PC-9 (cell line): Measurements from ENCODE around the gene USP9Y. TPM values are rescaled to one million over a fixed set of nuclear protein-coding genes. Genes with fewer than 3 reads are reported as not detected.
A peak's percentile ranks its signal among the peaks of the same experiment; 100 is the strongest.

Source experiments
- Bru-seq: library from RNA; stranded (reverse); fragments of 400-500 nt; gene quantifications from one replicate; lab custom pipeline; 2021; lab: Mats Ljungman, UMichigan
- BruChase-seq, 2 experiments: library from RNA; stranded (reverse); fragments of 400-500 nt; gene quantifications; one replicate each; lab custom pipeline; 2021; lab: Mats Ljungman, UMichigan
- BruUV-seq: library from RNA; stranded (reverse); fragments of 400-500 nt; replicated peaks from 2 replicates; lab custom pipeline; 2021; lab: Mats Ljungman, UMichigan
- CTCF ChIA-PET: fragments of 300-600 bp; sonication (Branson Sonifier 250); formaldehyde crosslinking; loops from one replicate; lab custom pipeline; 2022; ENCODE audit warnings: antibody characterized with exemption; lab: Charles Lee
- POLR2A ChIA-PET: fragments of 300-600 bp; sonication (Branson Sonifier 250); formaldehyde crosslinking; loops from one replicate; lab custom pipeline; 2022; ENCODE audit warnings: antibody characterized with exemption; ENCODE audit not compliant: unreplicated experiment; lab: Charles Lee
- DNase-seq, 2 experiments: peaks; one replicate each; pipeline versions ENCODE4 v3.0.0 to v3.0.0-alpha.2; 2015 to 2022; ENCODE audit warnings: mixed read lengths in 1 of 2
- H2AFZ ChIP-seq: fragments of 200-600 bp; sonication (generic); 2 replicates; pipeline ENCODE4 v1.8.1; 2017; ENCODE audit warnings: antibody characterized with exemption
- H3F3A ChIP-seq: fragments of 200-600 bp; sonication (generic); 2 replicates; pipeline ENCODE4 v1.8.1; 2017; ENCODE audit warnings: antibody characterized with exemption, mild to moderate bottlenecking, low read depth; ENCODE audit not compliant: insufficient read depth
- H3K27ac ChIP-seq: fragments of 200-600 bp; sonication (generic); 2 replicates; pipeline ENCODE4 v1.6.1; 2016; ENCODE audit warnings: mixed run types
- H3K27me3 ChIP-seq: fragments of 200-600 bp; sonication (generic); 2 replicates; pipeline ENCODE4 v1.6.1; 2016; ENCODE audit warnings: low read depth, mixed run types; ENCODE audit not compliant: insufficient read depth
- H3K36me3 ChIP-seq: fragments of 200-600 bp; sonication (generic); 2 replicates; pipeline ENCODE4 v1.6.1; 2016; ENCODE audit warnings: low read depth, mixed run types
- H3K4me1 ChIP-seq: fragments of 200-600 bp; sonication (generic); replicated peaks from 2 replicates; pipeline ENCODE4 v1.6.1; 2016; ENCODE audit warnings: mixed run types; ENCODE audit not compliant: insufficient read depth
- H3K4me2 ChIP-seq: fragments of 200-600 bp; sonication (generic); 2 replicates; pipeline ENCODE4 v1.6.1; 2017; ENCODE audit warnings: mixed run types
- H3K4me3 ChIP-seq: fragments of 200-600 bp; sonication (generic); 2 replicates; pipeline ENCODE4 v1.6.1; 2016; ENCODE audit warnings: mixed run types
- H3K79me2 ChIP-seq: fragments of 200-600 bp; sonication (generic); 2 replicates; pipeline ENCODE4 v1.6.1; 2017; ENCODE audit warnings: low read depth, mixed run types
- H3K9me2 ChIP-seq: fragments of 200-600 bp; sonication (generic); 2 replicates; pipeline ENCODE4 v1.8.1; 2017; ENCODE audit warnings: mild to moderate bottlenecking; ENCODE audit not compliant: insufficient read depth
- H3K9me3 ChIP-seq: fragments of 200-600 bp; sonication (generic); 2 replicates; pipeline ENCODE4 v1.8.1; 2016; ENCODE audit warnings: low read depth; ENCODE audit not compliant: insufficient read depth
- H4K20me1 ChIP-seq: fragments of 200-600 bp; sonication (generic); 2 replicates; pipeline ENCODE4 v1.8.1; 2017; ENCODE audit not compliant: insufficient read depth
- EZH2 ChIP-seq: fragments of 200-600 bp; sonication (generic); IDR thresholded peaks from 2 replicates; pipeline ENCODE4 v1.8.0; 2017; ENCODE audit warnings: antibody characterized with exemption, low read depth
- intact Hi-C: fragments of 100-400 bp; cut with micrococcal nuclease; formaldehyde crosslinking; loops from one replicate; pipeline ENCODE4 v1.10.0; 2022; ENCODE audit not compliant: unreplicated experiment
- long read RNA-seq: library from polyadenylated mRNA; stranded (forward); transcript quantifications from one replicate; pipeline ENCODE4 v2.0.0, GENCODE V29; 2022
- total RNA-seq: library from RNA; stranded (reverse); gene quantifications from 2 replicates; pipeline ENCODE4 v1.2.3, GENCODE V29; 2021
- TF ChIP-seq, protein P1 (sequence below): fragments of 200-600 bp; sonication (generic); conservative IDR thresholded peaks from 2 replicates; pipeline ENCODE4 v1.6.1; 2017; ENCODE audit warnings: mixed run types, antibody characterized with exemption, mild to moderate bottlenecking, moderate library complexity

Gene USP9Y, protein sequence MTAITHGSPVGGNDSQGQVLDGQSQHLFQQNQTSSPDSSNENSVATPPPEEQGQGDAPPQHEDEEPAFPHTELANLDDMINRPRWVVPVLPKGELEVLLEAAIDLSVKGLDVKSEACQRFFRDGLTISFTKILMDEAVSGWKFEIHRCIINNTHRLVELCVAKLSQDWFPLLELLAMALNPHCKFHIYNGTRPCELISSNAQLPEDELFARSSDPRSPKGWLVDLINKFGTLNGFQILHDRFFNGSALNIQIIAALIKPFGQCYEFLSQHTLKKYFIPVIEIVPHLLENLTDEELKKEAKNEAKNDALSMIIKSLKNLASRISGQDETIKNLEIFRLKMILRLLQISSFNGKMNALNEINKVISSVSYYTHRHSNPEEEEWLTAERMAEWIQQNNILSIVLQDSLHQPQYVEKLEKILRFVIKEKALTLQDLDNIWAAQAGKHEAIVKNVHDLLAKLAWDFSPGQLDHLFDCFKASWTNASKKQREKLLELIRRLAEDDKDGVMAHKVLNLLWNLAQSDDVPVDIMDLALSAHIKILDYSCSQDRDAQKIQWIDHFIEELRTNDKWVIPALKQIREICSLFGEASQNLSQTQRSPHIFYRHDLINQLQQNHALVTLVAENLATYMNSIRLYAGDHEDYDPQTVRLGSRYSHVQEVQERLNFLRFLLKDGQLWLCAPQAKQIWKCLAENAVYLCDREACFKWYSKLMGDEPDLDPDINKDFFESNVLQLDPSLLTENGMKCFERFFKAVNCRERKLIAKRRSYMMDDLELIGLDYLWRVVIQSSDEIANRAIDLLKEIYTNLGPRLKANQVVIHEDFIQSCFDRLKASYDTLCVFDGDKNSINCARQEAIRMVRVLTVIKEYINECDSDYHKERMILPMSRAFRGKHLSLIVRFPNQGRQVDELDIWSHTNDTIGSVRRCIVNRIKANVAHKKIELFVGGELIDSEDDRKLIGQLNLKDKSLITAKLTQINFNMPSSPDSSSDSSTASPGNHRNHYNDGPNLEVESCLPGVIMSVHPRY (N-terminal part only)
- not detected in 2 replicates for total RNA-seq
- Bru-seq, nascent RNA, result percentile 4 among the genes with signal in this experiment
- BruChase-seq, experiment 1, labeled RNA remaining after a 2-hour chase, result percentile 2 among the genes with signal in this experiment
- percentile 4 among the genes with signal in this experiment for BruChase-seq, experiment 2, labeled RNA remaining after a 6-hour chase
- long read RNA-seq, result 0 reads

DNA sequence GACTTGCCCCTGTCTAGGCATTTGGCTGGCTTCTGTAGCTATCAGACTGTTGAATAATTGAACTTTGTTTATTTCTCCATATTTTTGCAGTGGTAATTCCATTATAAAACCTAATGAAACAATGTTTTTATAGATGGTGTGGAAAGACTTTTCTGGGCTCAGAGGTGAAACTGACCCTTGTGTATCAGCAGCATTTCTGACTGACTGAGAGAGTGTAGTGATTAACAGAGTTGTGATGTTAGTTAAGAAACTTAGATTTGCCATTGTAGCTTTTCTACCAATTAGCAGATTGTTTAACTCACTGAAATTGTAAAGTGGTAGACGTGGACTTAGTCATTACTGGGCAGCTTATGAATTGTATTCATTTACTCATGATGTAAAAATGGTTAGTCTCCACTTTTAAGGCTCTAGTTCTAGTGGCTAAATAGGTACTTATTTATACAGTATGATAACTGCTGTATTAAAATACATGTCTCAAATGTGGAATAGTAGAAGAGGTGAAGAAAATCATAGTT, at the start of gene USP9Y:
TSS of gene USP9Y (plus strand) at position 51 of the 515 bp plus-strand sequence. CDS start 8,217 bp downstream, outside the sequence.
- Histone ChIP-seq H3K36me3 (no peaks in the 10 kb centered on the region), H3K4me1 (no peaks in the 10 kb centered on the region), H3K4me2 (no peak within 1 kb of the TSS), H3K9me3 (no peaks in the 10 kb centered on the region), H3K9me2 (no peaks in the 10 kb centered on the region), H3K79me2 (no peaks in the 10 kb centered on the region), H3F3A (no peaks in the 10 kb centered on the region), H4K20me1 (no peaks in the 10 kb centered on the region), H3K4me3 (no peak within 1 kb of the TSS), H3K27ac (no peak within 1 kb of the TSS), H3K27me3 (no peaks in the 10 kb centered on the region), H2AFZ (no peak within 1 kb of the TSS)
- intact Hi-C loops, result no loop called here
- no TSS peak for BruUV-seq
- CTCF ChIA-PET, result no interaction called here
- POLR2A ChIA-PET, result no interaction called here
- no peak for DNase-seq
- TF ChIP-seq, protein P1, sequence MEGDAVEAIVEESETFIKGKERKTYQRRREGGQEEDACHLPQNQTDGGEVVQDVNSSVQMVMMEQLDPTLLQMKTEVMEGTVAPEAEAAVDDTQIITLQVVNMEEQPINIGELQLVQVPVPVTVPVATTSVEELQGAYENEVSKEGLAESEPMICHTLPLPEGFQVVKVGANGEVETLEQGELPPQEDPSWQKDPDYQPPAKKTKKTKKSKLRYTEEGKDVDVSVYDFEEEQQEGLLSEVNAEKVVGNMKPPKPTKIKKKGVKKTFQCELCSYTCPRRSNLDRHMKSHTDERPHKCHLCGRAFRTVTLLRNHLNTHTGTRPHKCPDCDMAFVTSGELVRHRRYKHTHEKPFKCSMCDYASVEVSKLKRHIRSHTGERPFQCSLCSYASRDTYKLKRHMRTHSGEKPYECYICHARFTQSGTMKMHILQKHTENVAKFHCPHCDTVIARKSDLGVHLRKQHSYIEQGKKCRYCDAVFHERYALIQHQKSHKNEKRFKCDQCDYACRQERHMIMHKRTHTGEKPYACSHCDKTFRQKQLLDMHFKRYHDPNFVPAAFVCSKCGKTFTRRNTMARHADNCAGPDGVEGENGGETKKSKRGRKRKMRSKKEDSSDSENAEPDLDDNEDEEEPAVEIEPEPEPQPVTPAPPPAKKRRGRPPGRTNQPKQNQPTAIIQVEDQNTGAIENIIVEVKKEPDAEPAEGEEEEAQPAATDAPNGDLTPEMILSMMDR, result no peak
- TF ChIP-seq EZH2, result no peak

GRCh38 chrY:12651621-12652036, 49.4 kb upstream of the USP9Y start:
- H3K9me3 ChIP-seq, result no peaks in the 10 kb centered on the region
- intact Hi-C loops, result no loop called here
- H3K9me2 ChIP-seq, result no peaks in the 10 kb centered on the region
- no peaks in the 10 kb centered on the region for H3K36me3 ChIP-seq
- H3F3A ChIP-seq, result no peaks in the 10 kb centered on the region
- no peaks in the 10 kb centered on the region for H4K20me1 ChIP-seq
- H3K4me1 ChIP-seq, result no peaks in the 10 kb centered on the region
- BruUV-seq, result no TSS peak
- ChIA-PET CTCF (no interaction called here), POLR2A (no interaction called here)
- H3K79me2 ChIP-seq, result no peaks in the 10 kb centered on the region
- H2AFZ ChIP-seq, result no peak overlapping the region
- H3K4me2 ChIP-seq, result no peak overlapping the region
- no peak overlapping the region for H3K27ac ChIP-seq
- TF ChIP-seq EZH2, result no peak
- TF ChIP-seq, protein P1, result no peak
- no peak for DNase-seq
- no peak overlapping the region for H3K4me3 ChIP-seq
- H3K27me3 ChIP-seq, result no peaks in the 10 kb centered on the region
